OCI-LY7 (cell line): Measurements from ENCODE around the gene SUPT3H.

Source experiments
- EZH2phosphoT487 ChIP-seq: fragments of 200-600 bp; sonication (generic); IDR thresholded peaks from 2 replicates; pipeline ENCODE4 v1.6.1; 2018; ENCODE audit warnings: low read depth, borderline replicate concordance, mild to moderate bottlenecking, mixed run types, antibody characterized with exemption, low read length, moderate library complexity, mixed read lengths
- TF ChIP-seq, protein P1 (sequence below): fragments of 200-600 bp; sonication (generic); conservative IDR thresholded peaks from 2 replicates; pipeline ENCODE4 v1.5.1; 2014; ENCODE audit warnings: mild to moderate bottlenecking, antibody characterized with exemption, low read length, moderate library complexity, mixed read lengths

DNA sequence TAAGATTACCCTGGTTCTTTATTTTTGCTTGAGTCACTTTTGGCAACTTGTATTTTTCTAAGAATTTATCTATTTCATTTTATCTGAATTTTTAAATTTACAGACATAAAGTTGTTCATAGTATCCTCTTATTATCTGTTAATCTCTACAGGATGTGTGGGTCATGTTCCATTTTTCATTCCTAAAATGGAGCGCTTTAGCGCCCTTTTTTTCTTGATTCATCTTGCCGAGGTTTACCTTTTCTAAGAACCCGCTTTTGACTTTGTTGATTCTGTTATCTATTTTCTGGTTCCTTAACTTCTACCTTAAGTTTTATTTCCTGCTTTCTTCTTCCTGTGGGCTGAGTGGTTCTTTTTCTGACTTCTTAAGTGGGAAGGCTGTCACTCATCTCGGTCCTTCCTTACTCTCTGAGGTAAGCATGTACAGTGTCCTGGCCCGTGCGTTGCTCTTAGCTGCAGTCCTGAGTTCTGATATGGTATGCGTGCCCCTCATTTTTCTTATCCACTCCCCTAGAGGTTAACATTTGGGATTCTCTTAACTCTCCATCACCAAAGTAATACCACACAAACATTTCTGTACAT is 590.4 kb downstream of the SUPT3H start:
- TF ChIP-seq, protein P1, sequence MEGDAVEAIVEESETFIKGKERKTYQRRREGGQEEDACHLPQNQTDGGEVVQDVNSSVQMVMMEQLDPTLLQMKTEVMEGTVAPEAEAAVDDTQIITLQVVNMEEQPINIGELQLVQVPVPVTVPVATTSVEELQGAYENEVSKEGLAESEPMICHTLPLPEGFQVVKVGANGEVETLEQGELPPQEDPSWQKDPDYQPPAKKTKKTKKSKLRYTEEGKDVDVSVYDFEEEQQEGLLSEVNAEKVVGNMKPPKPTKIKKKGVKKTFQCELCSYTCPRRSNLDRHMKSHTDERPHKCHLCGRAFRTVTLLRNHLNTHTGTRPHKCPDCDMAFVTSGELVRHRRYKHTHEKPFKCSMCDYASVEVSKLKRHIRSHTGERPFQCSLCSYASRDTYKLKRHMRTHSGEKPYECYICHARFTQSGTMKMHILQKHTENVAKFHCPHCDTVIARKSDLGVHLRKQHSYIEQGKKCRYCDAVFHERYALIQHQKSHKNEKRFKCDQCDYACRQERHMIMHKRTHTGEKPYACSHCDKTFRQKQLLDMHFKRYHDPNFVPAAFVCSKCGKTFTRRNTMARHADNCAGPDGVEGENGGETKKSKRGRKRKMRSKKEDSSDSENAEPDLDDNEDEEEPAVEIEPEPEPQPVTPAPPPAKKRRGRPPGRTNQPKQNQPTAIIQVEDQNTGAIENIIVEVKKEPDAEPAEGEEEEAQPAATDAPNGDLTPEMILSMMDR: no peak
- no peak for TF ChIP-seq EZH2phosphoT487
